Measurements from ENCODE around the gene LARGE1. TPM values are rescaled to one million over a fixed set of nuclear protein-coding genes. Genes with fewer than 3 reads are reported as not detected.

LARGE1 gene
- 81.2 TPM for total RNA-seq (ENCODE audit: unreplicated experiment)
- long read RNA-seq, partial matches to known transcripts: 2 of 6 reads
- long read RNA-seq, other reads (novel, unspliced or antisense): 4 of 6 reads

- H3K36me3 Mint-ChIP-seq (ENCODE audit: unreplicated experiment): no peaks in the 10 kb centered on the region
- peaks cover 14% of the 10 kb centered on the region for H3K9me3 Mint-ChIP-seq (ENCODE audit: unreplicated experiment)
- TF ChIP-seq CTCF (IDR thresholded peaks at IDR 0.05; ENCODE audit: partially characterized antibody, unreplicated experiment): no peak
- peaks cover 19% of the 10 kb centered on the region for H3K4me1 Mint-ChIP-seq (ENCODE audit: low read depth, unreplicated experiment)
- peak within 1 kb of the TSS; percentile 97 for H3K4me3 Mint-ChIP-seq (ENCODE audit: unreplicated experiment)
- peak within 1 kb of the TSS; percentile 93 for H3K27ac Mint-ChIP-seq (ENCODE audit: unreplicated experiment)
- peaks cover 9% of the 10 kb centered on the region for H3K27me3 Mint-ChIP-seq (ENCODE audit: unreplicated experiment)
- peak; percentile 72 for DNase-seq
These were observed at the start of gene LARGE1 for GRCh38 chr22:33920197-33920540. Gene LARGE1, minus strand, starts transcription at chr22:33920476.

GRCh38 chr22:33969045-33969444 lies 48.8 kb upstream of the LARGE1 start:
- Mint-ChIP-seq H3K27me3 (ENCODE audit: unreplicated experiment) (peaks cover 6% of the 10 kb centered on the region), H3K9me3 (ENCODE audit: unreplicated experiment) (peaks cover 2% of the 10 kb centered on the region), H3K36me3 (ENCODE audit: unreplicated experiment) (peaks cover 4% of the 10 kb centered on the region), H3K4me1 (ENCODE audit: low read depth, unreplicated experiment) (peaks cover 8% of the 10 kb centered on the region), H3K4me3 (ENCODE audit: unreplicated experiment) (no peak overlapping the region), H3K27ac (ENCODE audit: unreplicated experiment) (no peak overlapping the region)
- no peak for DNase-seq
- no peak for TF ChIP-seq CTCF (IDR thresholded peaks at IDR 0.05; ENCODE audit: partially characterized antibody, unreplicated experiment)

GRCh38 chr22:33964121-33964520 lies 43.8 kb upstream of the LARGE1 start:
- H3K27me3 Mint-ChIP-seq (ENCODE audit: unreplicated experiment): no peaks in the 10 kb centered on the region
- H3K4me1 Mint-ChIP-seq (ENCODE audit: low read depth, unreplicated experiment): no peaks in the 10 kb centered on the region
- H3K4me3 Mint-ChIP-seq (ENCODE audit: unreplicated experiment): no peak overlapping the region
- H3K36me3 Mint-ChIP-seq (ENCODE audit: unreplicated experiment): no peaks in the 10 kb centered on the region
- no peaks in the 10 kb centered on the region for H3K9me3 Mint-ChIP-seq (ENCODE audit: unreplicated experiment)
- no peak overlapping the region for H3K27ac Mint-ChIP-seq (ENCODE audit: unreplicated experiment)
- no peak for DNase-seq
- no peak for TF ChIP-seq CTCF (IDR thresholded peaks at IDR 0.05; ENCODE audit: partially characterized antibody, unreplicated experiment)

- TF ChIP-seq CTCF (IDR thresholded peaks at IDR 0.05; ENCODE audit: partially characterized antibody, unreplicated experiment): no peak
- DNase-seq: no peak
- Mint-ChIP-seq H3K27me3 (ENCODE audit: unreplicated experiment) (no peaks in the 10 kb centered on the region), H3K27ac (ENCODE audit: unreplicated experiment) (no peak overlapping the region), H3K4me1 (ENCODE audit: low read depth, unreplicated experiment) (no peaks in the 10 kb centered on the region), H3K36me3 (ENCODE audit: unreplicated experiment) (no peaks in the 10 kb centered on the region), H3K4me3 (ENCODE audit: unreplicated experiment) (no peak overlapping the region), H3K9me3 (ENCODE audit: unreplicated experiment) (no peaks in the 10 kb centered on the region)
These were observed 42.1 kb upstream of the LARGE1 start for GRCh38 chr22:33962409-33962808.

GRCh38 chr22:33958741-33959140 lies 38.5 kb upstream of the LARGE1 start:
- TF ChIP-seq CTCF (IDR thresholded peaks at IDR 0.05; ENCODE audit: partially characterized antibody, unreplicated experiment): no peak
- H3K27ac Mint-ChIP-seq (ENCODE audit: unreplicated experiment): no peak overlapping the region
- no peak for DNase-seq
- no peaks in the 10 kb centered on the region for H3K9me3 Mint-ChIP-seq (ENCODE audit: unreplicated experiment)
- H3K4me3 Mint-ChIP-seq (ENCODE audit: unreplicated experiment): no peak overlapping the region
- H3K36me3 Mint-ChIP-seq (ENCODE audit: unreplicated experiment): no peaks in the 10 kb centered on the region
- no peaks in the 10 kb centered on the region for H3K27me3 Mint-ChIP-seq (ENCODE audit: unreplicated experiment)
- no peaks in the 10 kb centered on the region for H3K4me1 Mint-ChIP-seq (ENCODE audit: low read depth, unreplicated experiment)

Data from glutamatergic neuron (in vitro differentiated cells).